NCI-H526 treated with DMSO at 0.1 percent for 48 hours (cell line): Measurements from ENCODE around the gene MIEF1.
A peak's percentile ranks its signal among the peaks of the same experiment; 100 is the strongest.

Experiments used
- DNase-seq: peaks from one replicate; lab custom pipeline; 2025; lab: John Stamatoyannopoulos, UW

MIEF1 gene

GRCh38 chr22:39502109-39502788 lies at the start of gene MIEF1:
Gene MIEF1, plus strand, starts transcription at chr22:39502290. Its CDS starts 9,005 bp downstream, at chr22:39511295.
- peak; percentile 41 for DNase-seq

- DNase-seq, result no peak
These were observed 49.4 kb upstream of the MIEF1 start for GRCh38 chr22:39452740-39453040.

- DNase-seq, result no peak
These were observed 48.2 kb upstream of the MIEF1 start for GRCh38 chr22:39453765-39454378.

GRCh38 chr22:39454385-39454871 lies 47.7 kb upstream of the MIEF1 start:
- no peak for DNase-seq

GRCh38 chr22:39456522-39457197 lies 45.4 kb upstream of the MIEF1 start, which contains the start of gene MGAT3:
Gene MGAT3, plus strand, starts transcription at chr22:39457012. Its CDS starts 30,336 bp downstream, at chr22:39487348.
- DNase-seq, result no peak

GRCh38 chr22:39457198-39457555 lies 44.9 kb upstream of the MIEF1 start:
- DNase-seq, result no peak

GRCh38 chr22:39457556-39458443 lies 44.3 kb upstream of the MIEF1 start:
- DNase-seq, result no peak

GRCh38 chr22:39458444-39459083 lies 43.5 kb upstream of the MIEF1 start:
- DNase-seq, result no peak

- no peak for DNase-seq
These were observed 42.4 kb upstream of the MIEF1 start for GRCh38 chr22:39459681-39460080.

GRCh38 chr22:39462443-39463221 lies 39.5 kb upstream of the MIEF1 start:
- no peak for DNase-seq

- no peak for DNase-seq
These were observed 38.8 kb upstream of the MIEF1 start for GRCh38 chr22:39463277-39463676.

GRCh38 chr22:39463931-39464390 lies 38.1 kb upstream of the MIEF1 start:
- DNase-seq, result no peak

GRCh38 chr22:39466228-39467006 lies 35.7 kb upstream of the MIEF1 start:
- no peak for DNase-seq

- no peak for DNase-seq
These were observed 34.6 kb upstream of the MIEF1 start for GRCh38 chr22:39467390-39467895.

GRCh38 chr22:39468487-39469325 lies 33.4 kb upstream of the MIEF1 start:
- no peak for DNase-seq

- DNase-seq, result no peak
These were observed 32.8 kb upstream of the MIEF1 start for GRCh38 chr22:39469326-39469680.

- DNase-seq, result no peak
These were observed 32.2 kb upstream of the MIEF1 start for GRCh38 chr22:39469681-39470450.
